ENCODE data around the gene MCTP1.

The MCTP1 gene

GRCh38 chr5:94810281-94810680 is 474.6 kb downstream of the MCTP1 start:
- DNase-seq (ENCODE audit: low spot score), result no peak

GRCh38 chr5:94808497-94808896 is 476.4 kb downstream of the MCTP1 start:
- DNase-seq (ENCODE audit: low spot score), result no peak

DNA sequence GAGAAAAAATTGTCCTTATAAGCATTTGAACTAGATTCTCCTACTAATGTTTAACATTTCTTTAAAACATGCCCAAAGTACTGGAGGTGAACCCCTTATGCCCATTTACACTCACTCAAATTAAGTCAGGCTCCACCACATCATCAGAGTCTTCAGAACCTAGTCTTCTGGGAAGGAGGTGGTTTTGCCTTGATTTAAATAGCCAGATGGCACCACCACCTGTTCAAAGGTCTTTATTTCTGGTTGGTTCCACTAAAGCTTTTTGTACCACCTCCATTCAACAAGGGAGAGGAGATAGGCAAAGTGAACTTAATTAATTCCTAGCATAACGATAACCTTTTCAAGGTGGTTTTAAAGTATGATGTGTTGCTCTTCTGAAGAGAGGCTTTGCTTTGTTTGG is 476.9 kb downstream of the MCTP1 start:
- no peak for DNase-seq (ENCODE audit: low spot score)

GRCh38 chr5:94802450-94802849 is 482.4 kb downstream of the MCTP1 start:
- DNase-seq (ENCODE audit: low spot score), result no peak

DNA sequence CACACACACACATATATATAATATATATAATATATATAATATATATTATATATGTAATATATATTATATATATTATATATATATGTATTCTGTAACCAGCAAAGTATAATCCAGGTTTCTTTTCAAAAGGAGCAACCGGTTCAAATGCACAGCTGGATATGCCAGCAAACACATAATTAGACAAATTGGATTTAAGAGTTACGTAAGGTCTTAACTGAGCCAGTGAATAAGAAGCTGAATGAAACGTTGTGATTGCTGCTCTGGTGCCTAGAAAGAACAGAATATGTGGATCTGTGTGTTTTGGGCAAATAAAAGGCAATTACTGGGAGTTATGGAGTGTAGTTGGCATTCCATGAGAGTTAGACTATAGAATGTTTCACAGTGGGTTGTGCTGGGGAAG is 488.3 kb downstream of the MCTP1 start:
- DNase-seq (ENCODE audit: low spot score), result no peak

GRCh38 chr5:94793816-94794198 is 491.1 kb downstream of the MCTP1 start:
- DNase-seq (ENCODE audit: low spot score), result peak; percentile 14

DNA sequence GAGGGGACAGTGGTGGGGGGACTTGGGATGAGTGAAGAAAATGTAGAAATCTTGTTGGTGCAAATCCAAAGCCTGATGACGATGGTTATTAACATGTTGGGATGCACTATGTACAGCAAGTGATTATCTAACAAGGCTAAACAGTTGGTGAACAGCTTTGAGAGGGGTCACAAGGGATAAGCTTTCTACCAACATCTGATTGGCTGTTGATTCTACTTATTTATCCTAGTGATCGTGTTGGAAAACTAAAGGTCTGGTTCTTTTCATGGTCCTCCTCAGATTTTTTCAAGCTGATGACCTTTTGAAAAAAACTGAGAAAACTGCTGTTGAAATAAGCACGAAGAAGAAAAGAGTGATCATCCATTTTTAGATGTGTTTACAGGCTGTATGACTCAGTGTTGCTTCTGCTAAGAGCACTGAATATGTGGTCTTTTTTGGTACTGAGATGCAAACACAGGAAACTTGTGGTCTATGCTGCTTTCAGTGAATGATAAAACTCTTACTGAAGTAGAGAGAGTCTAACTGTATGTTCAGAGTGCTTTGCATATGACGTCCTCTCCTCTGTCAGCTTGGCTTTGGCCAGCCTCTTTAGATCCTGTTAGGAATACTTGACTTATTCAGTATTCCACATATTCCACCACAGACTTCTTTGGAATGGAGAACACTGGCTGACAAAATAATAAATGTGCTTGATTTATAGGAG is 491.6 kb downstream of the MCTP1 start:
- peak; percentile 56 for DNase-seq (ENCODE audit: low spot score)

- no peak for DNase-seq (ENCODE audit: low spot score)
Observed at GRCh38 chr5:94791829-94792228, 493.1 kb downstream of the MCTP1 start.

DNA sequence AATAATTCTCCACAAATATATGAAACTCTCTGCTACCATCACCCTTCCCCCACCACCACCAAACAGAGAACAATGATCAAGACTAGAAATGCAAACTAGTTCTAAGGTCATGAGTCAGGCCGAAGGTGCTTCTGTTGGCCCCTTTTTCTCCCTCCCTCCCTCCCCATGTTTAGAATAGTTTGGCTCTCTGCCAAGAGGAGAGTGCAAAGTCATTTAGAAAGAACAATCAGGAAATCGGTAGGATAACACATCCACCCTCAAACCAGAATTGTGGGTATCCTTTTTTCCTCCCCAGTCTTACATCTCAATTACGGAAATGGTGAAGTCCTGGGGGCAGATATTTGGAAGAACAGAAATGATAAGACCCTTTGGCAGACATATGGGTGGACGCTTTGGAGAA is 496.4 kb downstream of the MCTP1 start:
- DNase-seq (ENCODE audit: low spot score), result no peak

DNA sequence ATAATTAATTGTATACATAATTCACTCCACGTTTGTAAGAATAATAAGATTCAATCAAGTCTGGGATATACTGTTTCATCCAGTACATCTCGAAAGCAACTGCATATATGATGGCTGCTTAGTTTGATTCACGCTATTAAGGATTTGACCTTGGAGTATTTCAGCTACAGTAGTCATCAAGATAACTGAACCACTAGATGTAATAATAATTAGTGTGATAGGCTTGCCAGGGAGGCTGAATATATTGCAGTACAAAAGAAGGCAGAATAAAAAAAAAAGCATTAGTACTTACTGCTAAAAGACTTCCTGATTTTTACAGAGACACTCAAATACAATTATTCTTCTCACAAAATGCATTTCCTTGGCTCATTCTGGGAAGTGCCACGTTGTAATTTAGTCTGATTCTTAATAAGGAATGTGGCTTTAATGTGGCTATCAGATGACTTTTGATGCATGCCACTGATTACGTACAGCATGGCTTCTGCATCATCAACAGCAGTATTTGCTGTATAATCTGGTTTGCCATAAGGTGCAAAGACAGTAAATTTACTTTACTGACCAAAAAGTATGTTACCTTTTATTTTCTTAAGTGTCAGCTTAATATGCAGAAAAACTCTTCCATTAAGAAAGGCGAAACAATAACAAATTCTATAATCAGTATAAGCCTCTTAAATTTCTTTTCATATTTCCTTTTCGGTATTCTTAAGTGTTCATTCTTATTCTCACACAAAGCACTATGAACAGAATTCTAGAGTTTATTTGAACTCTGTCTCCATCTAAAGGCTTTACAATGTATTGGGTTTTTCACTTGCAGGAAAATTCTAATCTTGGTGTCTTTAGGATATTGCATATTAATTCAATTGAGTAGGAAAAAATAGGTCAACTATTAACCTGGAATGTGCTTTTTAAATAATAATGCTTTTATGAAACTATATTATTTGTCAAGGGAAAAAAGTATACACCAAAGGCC is 500.1 kb downstream of the MCTP1 start:
- no peak for DNase-seq (ENCODE audit: low spot score)

DNA sequence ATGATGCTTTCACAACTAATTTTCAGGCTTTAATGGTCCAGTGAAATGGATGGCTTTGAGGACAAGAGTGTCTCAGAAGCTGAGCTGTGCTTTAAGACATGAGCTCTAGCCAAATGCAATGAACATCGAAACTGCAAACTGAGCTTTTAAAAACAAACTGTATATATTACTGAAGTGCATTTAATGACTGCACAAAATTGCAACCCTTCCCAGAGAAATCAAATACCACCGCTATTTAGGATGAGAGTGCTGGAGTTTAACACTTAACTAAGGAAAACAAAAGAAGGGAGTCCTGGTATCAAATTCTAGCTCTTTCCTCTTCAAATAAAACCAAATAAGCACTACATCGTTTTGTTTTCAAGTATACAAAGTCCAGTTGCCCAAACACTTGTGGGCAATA is 502.5 kb downstream of the MCTP1 start:
- no peak for DNase-seq (ENCODE audit: low spot score)

GRCh38 chr5:94779684-94780083 is 505.2 kb downstream of the MCTP1 start:
- no peak for DNase-seq (ENCODE audit: low spot score)

- no peak for DNase-seq (ENCODE audit: low spot score)
Observed at GRCh38 chr5:94778732-94779131, 506.2 kb downstream of the MCTP1 start.

GRCh38 chr5:94778299-94778698 is 506.6 kb downstream of the MCTP1 start:
- no peak for DNase-seq (ENCODE audit: low spot score)

DNA sequence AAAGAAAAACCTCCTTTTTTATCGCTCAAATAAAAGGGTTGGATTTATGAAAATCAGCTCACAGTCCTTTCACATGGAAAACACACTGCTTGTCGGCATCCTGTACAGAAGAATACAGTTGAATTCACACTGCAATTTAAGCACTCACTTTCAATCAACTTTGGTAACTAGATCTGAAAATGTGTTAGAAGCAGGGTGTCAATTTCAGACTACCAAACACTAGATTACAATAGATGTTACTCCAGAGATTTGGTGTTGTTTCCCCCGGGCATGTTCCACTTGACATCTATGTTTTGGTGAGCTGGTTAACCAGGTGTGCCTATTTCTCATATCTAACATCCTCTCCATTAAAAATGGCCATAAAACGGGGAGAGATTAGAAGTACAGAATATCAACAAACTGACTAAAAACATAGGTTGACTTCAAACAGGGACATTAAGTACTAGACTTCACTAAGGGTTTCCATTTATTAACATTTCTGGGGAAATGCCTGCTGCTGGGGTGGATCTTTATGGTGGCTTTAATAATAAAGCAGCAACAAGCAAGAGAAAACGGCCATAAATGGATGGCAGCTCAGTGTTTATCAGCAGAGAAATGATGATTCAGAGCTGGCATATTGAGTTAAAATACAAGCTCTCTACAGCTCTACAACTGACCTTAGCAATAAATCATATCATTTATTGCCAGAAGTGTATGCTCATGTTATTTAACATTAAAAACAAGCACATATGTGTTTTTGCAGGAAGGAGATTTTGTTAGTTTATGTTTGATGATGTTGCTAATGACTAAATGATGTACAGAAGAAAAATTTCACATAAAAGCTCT is 507.6 kb downstream of the MCTP1 start:
- no peak for DNase-seq (ENCODE audit: low spot score)

DNA sequence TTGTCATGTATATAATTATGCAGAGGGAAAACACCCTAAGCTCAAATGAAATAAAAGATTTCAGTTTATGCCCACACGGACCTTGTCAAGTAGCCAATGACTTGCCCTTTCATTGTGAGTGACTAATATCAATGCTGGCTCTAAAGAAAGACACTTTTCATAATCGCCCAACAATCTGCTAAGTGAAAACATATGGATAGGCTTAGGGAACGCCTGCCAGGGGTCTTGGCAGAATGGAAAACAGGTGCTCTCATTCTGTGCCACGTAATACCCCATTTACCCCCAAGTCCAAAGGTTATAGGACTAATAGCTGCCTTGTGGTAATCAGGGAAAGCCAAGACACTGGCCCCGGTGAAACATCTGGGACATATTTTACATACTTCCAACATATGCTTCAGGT is 508.7 kb downstream of the MCTP1 start:
- no peak for DNase-seq (ENCODE audit: low spot score)

DNA sequence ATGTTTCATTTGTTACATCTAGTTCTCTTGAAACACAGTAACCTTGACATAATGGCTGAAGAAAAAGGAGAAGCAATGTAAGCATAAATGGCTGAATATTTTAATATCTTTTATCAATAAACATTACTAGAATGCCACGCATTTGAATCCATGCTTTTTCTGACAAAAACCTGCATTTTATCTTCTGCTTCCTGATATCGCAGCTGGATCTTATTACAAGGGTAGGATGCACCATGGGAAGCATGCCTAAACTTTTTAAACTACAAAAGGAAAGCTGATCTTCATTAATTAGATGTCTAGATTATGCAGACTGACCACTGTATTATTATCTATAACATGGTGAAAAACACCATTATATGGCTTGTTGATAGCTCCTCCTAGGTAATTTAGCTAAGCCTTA is 509.8 kb downstream of the MCTP1 start:
- no peak for DNase-seq (ENCODE audit: low spot score)

GRCh38 chr5:94771742-94772141 is 513.2 kb downstream of the MCTP1 start:
- no peak for DNase-seq (ENCODE audit: low spot score)

DNA sequence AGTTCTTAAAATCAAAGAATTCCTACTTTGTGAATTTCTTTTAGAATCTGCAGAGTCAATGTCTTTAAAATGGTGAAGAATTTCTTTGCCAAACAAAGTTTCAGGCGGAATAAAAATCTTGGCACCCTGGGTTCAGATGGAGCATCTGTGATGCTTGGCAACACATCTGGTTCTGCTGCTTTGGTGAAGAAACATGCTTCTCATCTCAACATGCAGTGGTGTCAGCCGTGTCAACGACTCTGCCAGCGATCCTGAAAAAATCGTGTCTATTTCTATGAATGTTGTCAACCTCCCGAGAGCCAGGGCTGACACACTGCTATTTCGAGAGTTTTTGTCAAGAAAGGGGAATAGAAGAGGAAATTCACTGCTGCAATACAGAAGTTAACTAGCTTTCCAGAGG is 514.9 kb downstream of the MCTP1 start:
- DNase-seq (ENCODE audit: low spot score), result no peak

- no peak for DNase-seq (ENCODE audit: low spot score)
Observed at GRCh38 chr5:94761786-94762185, 523.1 kb downstream of the MCTP1 start.

- DNase-seq (ENCODE audit: low spot score), result no peak
Observed at GRCh38 chr5:94761055-94761454, 523.8 kb downstream of the MCTP1 start.

GRCh38 chr5:94759961-94760360 is 524.9 kb downstream of the MCTP1 start:
- DNase-seq (ENCODE audit: low spot score), result no peak

- no peak for DNase-seq (ENCODE audit: low spot score)
Observed at GRCh38 chr5:94759022-94759421, 525.9 kb downstream of the MCTP1 start.
